IMR-90 (cell line): ENCODE results near the gene RHPN2. TPM values are rescaled to one million over a fixed set of nuclear protein-coding genes. Genes with fewer than 3 reads are reported as not detected.

Source experiments
- ATAC-seq: fragments of 200-7000 bp; cut with Tn5 transposase; 2 replicates; pipeline ENCODE4 v1.9.1; 2020; ENCODE audit warnings: low read depth, mild to moderate bottlenecking, moderate library complexity
- BruUV-seq: library from RNA; stranded (reverse); fragments of 400-500 nt; replicated peaks from 2 replicates; lab custom pipeline; 2021; lab: Mats Ljungman, UMichigan
- CTCF ChIA-PET: fragments of 300-600 bp; formaldehyde crosslinking; extraction: SDS; loops from one replicate; lab custom pipeline; 2021; ENCODE audit warnings: antibody characterized with exemption; lab: Yijun Ruan, JAX
- POLR2A ChIA-PET: fragments of 300-600 bp; sonication (Branson Sonifier 250); formaldehyde crosslinking; loops from one replicate; lab custom pipeline; 2022; ENCODE audit warnings: antibody characterized with exemption; ENCODE audit not compliant: unreplicated experiment; lab: Charles Lee
- DNase-seq: peaks from one replicate; pipeline ENCODE4 v3.0.0; 2013
- H2AFZ ChIP-seq: replicated peaks from 2 replicates; pipeline ENCODE3; 2013; ENCODE audit warnings: low read length, mild to moderate bottlenecking; ENCODE audit not compliant: poor library complexity
- H2AK5ac ChIP-seq: 2 replicates; pipeline ENCODE4 v1.6.1; 2013; ENCODE audit warnings: low read depth, low read length, inconsistent platforms
- H2AK9ac ChIP-seq: replicated peaks from 2 replicates; pipeline ENCODE3; 2013; ENCODE audit warnings: mild to moderate bottlenecking, low read depth, low read length, moderate library complexity; ENCODE audit not compliant: poor library complexity
- H2BK120ac ChIP-seq: 2 replicates; pipeline ENCODE4 v1.6.1; 2013; ENCODE audit warnings: low read depth, low read length, inconsistent platforms
- H2BK15ac ChIP-seq: 3 replicates; pipeline ENCODE4 v1.6.1; 2013; ENCODE audit warnings: low read depth, low read length, inconsistent platforms
- H2BK20ac ChIP-seq: 2 replicates; pipeline ENCODE4 v1.6.1; 2013; ENCODE audit warnings: low read depth, mild to moderate bottlenecking, inconsistent platforms, low read length, moderate library complexity
- H2BK5ac ChIP-seq: 2 replicates; pipeline ENCODE4 v1.6.1; 2013; ENCODE audit warnings: mild to moderate bottlenecking, low read depth, low read length, inconsistent platforms; ENCODE audit not compliant: poor library complexity, severe bottlenecking
- H3K14ac ChIP-seq: replicated peaks from 2 replicates; pipeline ENCODE4 v1.6.1; 2013; ENCODE audit warnings: low read depth, low read length, inconsistent platforms
- H3K18ac ChIP-seq: 2 replicates; pipeline ENCODE4 v1.6.1; 2013; ENCODE audit warnings: low read depth, low read length, control low read depth
- H3K23ac ChIP-seq: 2 replicates; pipeline ENCODE4 v1.6.1; 2013; ENCODE audit warnings: low read depth, low read length, inconsistent platforms
- H3K27ac ChIP-seq: 2 replicates; pipeline ENCODE4 v1.5.1; 2013; ENCODE audit warnings: mild to moderate bottlenecking, control low read depth, low read length; ENCODE audit not compliant: insufficient read depth
- H3K27me3 ChIP-seq: 2 replicates; pipeline ENCODE4 v1.6.1; 2013; ENCODE audit warnings: low read length; ENCODE audit not compliant: control insufficient read depth, insufficient read depth
- H3K36me3 ChIP-seq: 2 replicates; pipeline ENCODE4 v1.6.1; 2013; ENCODE audit warnings: low read length, mixed read lengths; ENCODE audit not compliant: control insufficient read depth, insufficient read depth
- H3K4ac ChIP-seq: 2 replicates; pipeline ENCODE4 v1.6.1; 2013; ENCODE audit warnings: low read depth, low read length, inconsistent platforms
- H3K4me1 ChIP-seq: 2 replicates; pipeline ENCODE4 v1.6.1; 2013; ENCODE audit warnings: low read length, mixed read lengths; ENCODE audit not compliant: control insufficient read depth, insufficient read depth
- H3K4me2 ChIP-seq: 2 replicates; pipeline ENCODE4 v1.6.1; 2013; ENCODE audit warnings: low read depth, mild to moderate bottlenecking, control low read depth, low read length, moderate library complexity
- H3K4me3 ChIP-seq: 2 replicates; pipeline ENCODE4 v1.5.1; 2013; ENCODE audit warnings: low read depth, mild to moderate bottlenecking, control low read depth, low read length, moderate library complexity; ENCODE audit not compliant: insufficient read depth
- H3K56ac ChIP-seq: 2 replicates; pipeline ENCODE4 v1.6.1; 2013; ENCODE audit warnings: low read length, inconsistent platforms; ENCODE audit not compliant: insufficient read depth; ENCODE audit errors: extremely low read depth
- H3K79me1 ChIP-seq, 2 experiments: 2 replicates each; pipeline ENCODE4 v1.6.1; 2013; ENCODE audit warnings: low read length in 2 of 2, inconsistent platforms in 1 of 2, low read depth in 1 of 2
- H3K9ac ChIP-seq: 2 replicates; pipeline ENCODE4 v1.6.1; 2013; ENCODE audit warnings: low read depth, low read length, control low read depth
- H3K9me1 ChIP-seq: 2 replicates; pipeline ENCODE4 v1.6.1; 2013; ENCODE audit warnings: low read length, inconsistent platforms; ENCODE audit not compliant: insufficient read depth
- H3K9me3 ChIP-seq: 2 replicates; pipeline ENCODE4 v1.6.1; 2013; ENCODE audit warnings: low read length; ENCODE audit not compliant: control insufficient read depth, insufficient read depth
- H4K20me1 ChIP-seq: 2 replicates; pipeline ENCODE4 v1.6.1; 2013; ENCODE audit warnings: low read length, inconsistent platforms; ENCODE audit not compliant: insufficient read depth
- H4K5ac ChIP-seq: 2 replicates; pipeline ENCODE4 v1.6.1; 2013; ENCODE audit warnings: mild to moderate bottlenecking, low read depth, low read length, control low read depth
- H4K8ac ChIP-seq, 2 experiments: 2 replicates each; pipeline ENCODE4 v1.6.1; 2013; ENCODE audit warnings: low read depth in 2 of 2, low read length in 2 of 2, control low read depth in 1 of 2, inconsistent platforms in 1 of 2
- H4K91ac ChIP-seq: 2 replicates; pipeline ENCODE4 v1.6.1; 2013; ENCODE audit warnings: low read depth, low read length, inconsistent platforms; ENCODE audit not compliant: insufficient read depth
- CHD1 ChIP-seq: IDR thresholded peaks from 2 replicates; pipeline ENCODE4 v1.6.1; 2012; ENCODE audit warnings: low read depth, low read length, improper control_type of control experiment
- CTCF ChIP-seq: conservative IDR thresholded peaks from 2 replicates; pipeline ENCODE4 v1.5.1; 2012; ENCODE audit warnings: mild to moderate bottlenecking, low read depth, low read length, improper control_type of control experiment
- FOS ChIP-seq: fragments of 150-350 bp; IDR thresholded peaks from 2 replicates; pipeline ENCODE4 v1.6.1; 2016; ENCODE audit warnings: low read depth, low read length
- MAFK ChIP-seq: IDR thresholded peaks from 2 replicates; pipeline ENCODE4 v1.6.1; 2012; ENCODE audit warnings: low read depth, low read length, improper control_type of control experiment
- MXI1 ChIP-seq: IDR thresholded peaks from 2 replicates; pipeline ENCODE4 v1.6.1; 2012; ENCODE audit warnings: low read depth, mild to moderate bottlenecking, low read length, moderate library complexity, borderline replicate concordance
- NFE2L2 ChIP-seq: fragments of 150-350 bp; IDR thresholded peaks from 2 replicates; pipeline ENCODE4 v1.6.1; 2016; ENCODE audit warnings: low read depth, mild to moderate bottlenecking, low read length
- RAD21 ChIP-seq: IDR thresholded peaks from 2 replicates; pipeline ENCODE4 v1.6.1; 2012; ENCODE audit warnings: low read length, improper control_type of control experiment
- WGBS, 2 experiments: methylation state at CpG; one replicate each; pipeline versions ENCODE4 v1.1.5 to v1.1.7; 2013; ENCODE audit warnings: missing lambda C conversion rate in 2 of 2; ENCODE audit not compliant: insufficient read length in 1 of 2; ENCODE audit errors: extremely low coverage in 2 of 2; 5-methylcytosine and 5-hydroxymethylcytosine counted together
- dilution Hi-C: fragments of 300-500 bp; cut with HindIII; formaldehyde crosslinking; loops from one replicate; pipeline ENCODE4 v1.14.3; 2018; ENCODE audit warnings: low sequenced_read_pairs; ENCODE audit not compliant: unreplicated experiment
- in situ Hi-C: fragments of 300-500 bp; cut with MboI; formaldehyde crosslinking; loops from 3 replicates; pipeline ENCODE4 v1.14.3; 2019; ENCODE audit warnings: low sequenced_read_pairs, inconsistent platforms, mixed read lengths
- intact Hi-C: fragments of 100-400 bp; cut with micrococcal nuclease; formaldehyde crosslinking; loops from 2 replicates; pipeline ENCODE4 v1.10.0; 2022
- polyA plus RNA-seq, 3 experiments: library from polyadenylated mRNA; depleted of rRNA; stranded (reverse); fragments of >200 nt; gene quantifications; 2 replicates each; pipeline ENCODE4 v1.2.3, GENCODE V29; 2012; ENCODE audit warnings: low replicate concordance in 1 of 3
- total RNA-seq: library from RNA; depleted of rRNA; stranded (reverse); fragments of >200 nt; gene quantifications from 2 replicates; pipeline ENCODE4 v1.2.3, GENCODE V29; 2012

RHPN2 gene
- total and polyA plus RNA-seq, 2 of the 4 experiments (the other 2 are of a cell fraction), result 2.3 to 4.0 TPM

- H3K27me3 ChIP-seq, result no peaks in the 10 kb centered on the region
- no CpG with 5 or more reads among the region's 3 CpGs for WGBS, 2 experiments
- ATAC-seq (no peak), DNase-seq (no peak)
- POLR2A ChIA-PET, result no interaction called here
- H2BK120ac ChIP-seq, result no peak overlapping the region
- no peaks in the 10 kb centered on the region for H3K9me3 ChIP-seq
- H4K8ac ChIP-seq, result no peak overlapping the region
- peaks cover 37% of the 10 kb centered on the region for H3K36me3 ChIP-seq
- CTCF ChIA-PET, result interaction anchor here (1.4 kb wide), 1 partner anchor 114 kb away, joined by 3 read pairs; no protein-coding TSS in a partner anchor
- H3K18ac ChIP-seq, result no peak overlapping the region
- BruUV-seq, result no TSS peak
- H3K4me2 ChIP-seq, result no peak overlapping the region
- dilution Hi-C loops, result no loop called here
- no peaks in the 10 kb centered on the region; a peak in 1 of 4 replicates for H3K79me1 ChIP-seq
- H3K9me1 ChIP-seq, result 0 out of 2 replicates have a peak, but pooled peaks cover 4% of the 10 kb centered on the region
- H2AFZ ChIP-seq, result no peak overlapping the region
- H3K9ac ChIP-seq, result no peak overlapping the region
- no peak overlapping the region for H4K5ac ChIP-seq
- H3K14ac ChIP-seq, result no peak overlapping the region
- no peak overlapping the region for H4K91ac ChIP-seq
- no peaks in the 10 kb centered on the region for H3K4me1 ChIP-seq
- no peak overlapping the region for H3K56ac ChIP-seq
- no peak overlapping the region for H2AK5ac ChIP-seq
- TF ChIP-seq MAFK (no peak), FOS (no peak), NFE2L2 (no peak), CHD1 (no peak), RAD21 (no peak), CTCF (no peak), MXI1 (no peak)
- in situ Hi-C loops, result no loop called here
- H3K23ac ChIP-seq, result no peak overlapping the region
- no peak overlapping the region for H2AK9ac ChIP-seq
- no peak overlapping the region for H2BK15ac ChIP-seq
- H3K4ac ChIP-seq, result no peak overlapping the region
- no peak overlapping the region for H3K4me3 ChIP-seq
- no peak overlapping the region for H3K27ac ChIP-seq
- intact Hi-C loops, result no loop called here
- H2BK5ac ChIP-seq, result no peak overlapping the region
- H4K20me1 ChIP-seq, result no peaks in the 10 kb centered on the region
- H2BK20ac ChIP-seq, result no peak overlapping the region
These were observed 25.5 kb upstream of the RHPN2 start for GRCh38 chr19:33090179-33090578.
